Activated naive CD8-positive, alpha-beta T cell treated with anti-CD3 and anti-CD28 coated beads, Interleukin-2, amount 50 U/mL, for 16 hours (primary cell): Measurements from ENCODE around the gene MYOCD.
"Not testable (repeated sequence)": the region's sequence is repeated elsewhere in the genome, so short reads cannot be mapped to it uniquely, and the experiment has no call there.

Experiments used
- DNase-seq: peaks from one replicate; pipeline ENCODE4 v3.0.0-alpha.2; 2020; ENCODE audit warnings: low read depth, low spot score

Gene MYOCD, protein sequence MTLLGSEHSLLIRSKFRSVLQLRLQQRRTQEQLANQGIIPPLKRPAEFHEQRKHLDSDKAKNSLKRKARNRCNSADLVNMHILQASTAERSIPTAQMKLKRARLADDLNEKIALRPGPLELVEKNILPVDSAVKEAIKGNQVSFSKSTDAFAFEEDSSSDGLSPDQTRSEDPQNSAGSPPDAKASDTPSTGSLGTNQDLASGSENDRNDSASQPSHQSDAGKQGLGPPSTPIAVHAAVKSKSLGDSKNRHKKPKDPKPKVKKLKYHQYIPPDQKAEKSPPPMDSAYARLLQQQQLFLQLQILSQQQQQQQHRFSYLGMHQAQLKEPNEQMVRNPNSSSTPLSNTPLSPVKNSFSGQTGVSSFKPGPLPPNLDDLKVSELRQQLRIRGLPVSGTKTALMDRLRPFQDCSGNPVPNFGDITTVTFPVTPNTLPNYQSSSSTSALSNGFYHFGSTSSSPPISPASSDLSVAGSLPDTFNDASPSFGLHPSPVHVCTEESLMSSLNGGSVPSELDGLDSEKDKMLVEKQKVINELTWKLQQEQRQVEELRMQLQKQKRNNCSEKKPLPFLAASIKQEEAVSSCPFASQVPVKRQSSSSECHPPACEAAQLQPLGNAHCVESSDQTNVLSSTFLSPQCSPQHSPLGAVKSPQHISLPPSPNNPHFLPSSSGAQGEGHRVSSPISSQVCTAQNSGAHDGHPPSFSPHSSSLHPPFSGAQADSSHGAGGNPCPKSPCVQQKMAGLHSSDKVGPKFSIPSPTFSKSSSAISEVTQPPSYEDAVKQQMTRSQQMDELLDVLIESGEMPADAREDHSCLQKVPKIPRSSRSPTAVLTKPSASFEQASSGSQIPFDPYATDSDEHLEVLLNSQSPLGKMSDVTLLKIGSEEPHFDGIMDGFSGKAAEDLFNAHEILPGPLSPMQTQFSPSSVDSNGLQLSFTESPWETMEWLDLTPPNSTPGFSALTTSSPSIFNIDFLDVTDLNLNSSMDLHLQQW

GRCh38 chr17:12665263-12666210, at the start of gene MYOCD:
MYOCD (plus strand) TSS chr17:12665890; CDS start chr17:12666189, 299 bp downstream.
- no peak for DNase-seq

GRCh38 chr17:12616161-12616560, 49.5 kb upstream of the MYOCD start:
- no peak for DNase-seq

GRCh38 chr17:12618557-12618956, 47.1 kb upstream of the MYOCD start:
- DNase-seq: no peak

DNA sequence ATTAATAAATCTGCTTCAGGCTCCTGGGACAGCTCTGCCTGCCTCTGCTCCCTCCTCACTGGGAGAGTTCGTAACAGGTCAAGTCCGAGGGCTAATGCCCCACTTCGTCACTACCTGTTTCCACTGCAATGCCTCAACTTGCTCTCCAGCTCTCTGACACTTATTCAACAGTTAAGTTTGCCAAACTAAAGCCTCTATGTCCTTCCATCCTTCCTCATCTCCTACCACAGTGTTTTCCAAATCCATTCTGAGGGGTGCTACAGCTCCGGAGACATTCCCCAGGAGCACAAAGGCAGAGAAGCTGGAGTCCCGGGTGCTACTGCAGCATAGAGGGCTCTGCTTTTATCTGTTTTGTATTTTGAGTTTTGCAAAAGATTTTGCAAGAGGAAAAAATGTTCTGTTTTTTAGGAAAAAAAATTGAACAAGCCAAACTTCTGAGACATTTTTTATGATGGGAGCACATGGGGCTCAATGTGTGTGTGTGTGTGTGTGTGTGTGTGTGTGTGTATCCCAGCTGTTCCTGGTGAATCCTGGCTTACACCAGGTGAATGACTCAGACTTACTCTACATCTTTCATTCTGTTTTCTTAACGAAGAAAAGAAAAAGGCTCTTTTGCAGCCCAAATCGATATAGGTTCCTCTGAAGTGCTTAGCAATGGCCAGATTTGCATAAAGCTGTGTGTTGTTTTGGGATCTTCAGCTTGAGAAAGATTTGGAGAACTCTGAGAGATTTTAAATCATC, 46.1 kb upstream of the MYOCD start:
- DNase-seq: no peak

GRCh38 chr17:12620200-12620720, 45.4 kb upstream of the MYOCD start:
- DNase-seq: no peak

GRCh38 chr17:12622726-12623125, 43.0 kb upstream of the MYOCD start:
- DNase-seq: no peak

- DNase-seq: no peak
Measured at GRCh38 chr17:12623220-12623848, 42.4 kb upstream of the MYOCD start.

DNA sequence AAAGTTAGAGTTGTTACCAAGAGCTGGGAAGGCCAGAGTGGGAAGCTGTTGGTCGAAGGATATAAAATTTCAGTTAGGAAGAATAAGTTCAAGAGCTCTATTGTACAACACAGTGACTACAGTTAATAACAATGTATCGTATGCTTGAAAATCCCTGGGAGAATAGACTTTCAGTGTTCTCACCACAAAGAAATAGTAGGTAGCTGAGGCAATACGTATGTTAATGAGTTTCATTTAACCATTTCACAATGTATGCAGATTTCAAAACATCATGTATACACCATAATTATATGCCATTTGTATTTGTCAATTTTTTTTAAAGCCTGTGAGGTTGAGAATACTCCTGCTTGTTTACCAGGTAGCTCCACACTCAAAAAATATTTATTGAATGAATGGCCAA, 41.5 kb upstream of the MYOCD start:
- DNase-seq: no peak

DNA sequence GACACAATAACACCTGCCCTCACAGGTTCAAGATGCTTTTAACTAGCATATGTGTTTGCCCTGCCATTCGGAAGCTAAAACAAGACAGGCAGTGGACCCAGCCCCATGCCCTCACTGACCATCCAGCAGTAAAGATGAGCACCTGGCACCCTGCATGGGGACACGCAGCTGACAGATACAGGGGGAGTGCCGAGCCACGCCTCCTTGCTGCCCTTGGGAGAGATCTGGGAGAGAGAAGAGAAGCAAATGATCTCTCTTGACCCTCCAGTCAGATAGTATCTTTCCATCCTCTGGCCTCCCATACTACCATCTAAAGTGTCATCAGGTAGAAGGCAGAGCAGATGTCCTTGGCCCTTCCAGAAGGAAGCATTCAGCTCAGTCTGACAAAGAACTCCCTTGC, 40.6 kb upstream of the MYOCD start:
- no peak for DNase-seq

GRCh38 chr17:12627177-12627629, 38.5 kb upstream of the MYOCD start:
- no peak for DNase-seq

DNA sequence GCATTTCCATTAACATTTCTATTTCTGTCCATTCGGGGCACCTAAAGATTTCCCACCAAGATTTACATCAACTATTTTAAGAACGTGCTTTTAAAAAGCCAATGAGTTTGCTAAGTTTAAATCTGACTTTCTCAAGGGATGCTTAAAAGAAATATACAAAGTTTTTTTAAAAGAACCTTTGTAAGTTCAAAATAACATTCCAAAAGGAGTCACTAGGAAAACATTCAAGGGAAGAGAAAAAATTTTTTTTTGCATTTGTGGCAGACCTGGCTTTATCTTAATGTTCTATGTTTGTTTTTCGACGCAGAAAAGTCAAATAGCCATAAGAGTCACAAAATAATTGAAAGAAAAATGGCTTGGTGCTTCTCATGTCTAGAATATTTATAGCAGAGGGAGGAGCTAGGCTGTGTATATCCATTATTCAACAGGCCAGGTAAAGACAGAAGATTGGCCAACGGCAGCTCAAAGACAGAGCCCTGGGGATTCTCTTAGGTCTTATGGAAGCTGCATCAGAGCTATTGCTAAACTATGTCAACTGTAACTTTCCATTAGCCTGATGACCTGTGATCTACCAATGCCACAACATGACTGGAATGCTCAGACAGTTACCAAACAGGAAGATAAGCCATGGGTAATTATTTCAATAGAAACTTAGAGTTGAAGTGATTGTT, 37.8 kb upstream of the MYOCD start:
- DNase-seq: no peak

GRCh38 chr17:12631076-12631475, 34.6 kb upstream of the MYOCD start:
- no peak for DNase-seq

- no peak for DNase-seq
Measured at GRCh38 chr17:12632785-12633184, 32.9 kb upstream of the MYOCD start.

DNA sequence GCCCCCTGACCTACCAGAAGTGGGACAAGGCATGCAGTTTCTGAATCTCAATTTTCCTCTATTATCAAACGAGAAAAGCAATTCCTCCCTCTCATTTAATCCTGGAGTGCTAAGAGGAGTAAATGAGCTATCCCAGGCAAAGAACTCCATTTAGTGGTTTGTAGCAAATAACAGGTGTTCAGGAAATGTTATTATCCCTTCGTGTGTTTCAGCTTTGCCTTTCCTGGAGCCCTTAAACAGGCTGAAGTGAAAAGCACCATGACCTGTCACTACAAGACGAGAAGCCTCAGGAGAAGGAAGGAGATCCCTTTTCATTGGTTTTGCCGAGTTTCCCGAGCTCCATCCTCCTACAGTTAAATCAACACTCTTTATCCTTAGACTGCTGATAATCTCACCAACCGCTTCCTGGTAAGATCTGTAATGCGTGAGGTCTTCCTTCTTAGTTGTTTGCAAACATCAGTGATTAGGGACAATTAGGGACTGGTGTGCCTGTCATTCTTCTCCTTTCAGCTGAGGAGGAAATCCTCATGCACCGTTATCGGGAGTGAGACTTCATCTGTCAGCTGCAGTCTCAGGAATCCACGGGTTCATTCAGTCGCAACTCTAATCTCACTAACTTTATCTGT, 30.8 kb upstream of the MYOCD start:
- DNase-seq: no peak

DNA sequence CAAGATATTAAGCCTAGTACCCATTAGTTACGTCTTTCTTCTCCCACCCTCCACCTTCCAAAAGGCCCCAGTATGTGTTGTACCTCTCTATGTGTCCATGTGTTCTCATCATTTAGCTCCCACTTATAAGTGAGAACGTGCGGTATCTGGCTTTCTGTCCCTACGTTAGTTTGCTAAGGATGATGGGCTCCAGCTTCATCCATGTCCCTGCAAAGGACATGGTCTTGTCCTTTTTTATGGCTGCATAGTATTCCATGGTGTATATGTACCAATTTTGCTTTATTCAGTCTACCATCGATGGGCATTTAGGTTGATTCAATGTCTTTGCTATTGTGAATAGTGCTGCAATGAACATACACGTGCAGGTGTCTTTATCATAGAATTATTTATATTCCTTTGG, 29.7 kb upstream of the MYOCD start:
- not testable (repeated sequence) for DNase-seq

DNA sequence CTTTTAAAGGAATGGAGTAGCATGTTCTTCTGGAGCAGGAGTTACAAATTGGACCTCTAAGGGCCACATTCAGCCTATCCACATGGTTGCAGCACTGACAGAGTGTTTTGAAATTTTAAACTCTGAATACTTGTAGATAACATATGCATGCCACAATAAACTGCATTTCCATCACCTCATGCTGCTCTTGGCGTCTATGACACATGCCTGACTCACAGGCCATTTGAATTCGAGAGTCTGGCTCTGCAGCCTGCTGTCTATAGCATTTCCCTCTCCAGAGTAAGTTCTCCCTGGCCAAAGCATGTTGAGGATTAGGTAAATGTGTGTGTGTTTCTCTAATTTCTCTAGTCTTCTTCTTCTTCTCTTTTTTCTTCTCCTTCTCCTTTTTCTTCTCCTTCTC, 28.7 kb upstream of the MYOCD start:
- DNase-seq: no peak

- DNase-seq: no peak
Measured at GRCh38 chr17:12637745-12638651, 27.7 kb upstream of the MYOCD start.

DNA sequence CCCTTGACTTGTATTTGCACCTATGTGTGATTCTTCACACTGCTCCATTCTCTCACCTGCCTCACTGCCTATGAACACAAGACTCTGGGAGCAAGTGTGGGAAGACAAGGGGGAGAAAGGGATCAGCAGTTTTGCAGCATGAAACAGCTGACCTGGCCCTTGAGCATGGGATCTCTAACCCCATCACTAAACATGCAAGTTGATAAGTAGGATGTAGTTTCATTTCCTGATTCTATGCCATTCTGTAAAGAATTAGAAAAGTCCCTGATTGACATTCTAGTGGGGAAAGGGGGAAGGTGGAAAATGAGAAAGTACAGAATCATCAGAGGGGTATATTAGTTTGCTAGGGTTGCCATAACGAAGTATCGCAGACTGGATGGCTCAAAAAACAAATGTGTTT, 25.3 kb upstream of the MYOCD start:
- DNase-seq: no peak
